CD4-positive, alpha-beta T cell (primary cell): ENCODE data around the gene OAS3. TPM values are rescaled to one million over a fixed set of nuclear protein-coding genes. Genes with fewer than 3 reads are reported as not detected.

ENCODE experiments used
- ATAC-seq: fragments of 200-7000 bp; cut with Tn5 transposase; one replicate; pipeline ENCODE4 v1.10.0; 2022; ENCODE audit warnings: mild to moderate bottlenecking; ENCODE audit not compliant: poor library complexity
- CTCF ChIA-PET: fragments of 350-600 bp; sonication (Branson Sonifier 250); formaldehyde crosslinking; loops from one replicate; lab custom pipeline; 2021; ENCODE audit warnings: antibody characterized with exemption, inconsistent platforms; lab: Charles Lee
- POLR2A ChIA-PET: fragments of 350-600 bp; sonication (Branson Sonifier 250); formaldehyde crosslinking; loops from one replicate; lab custom pipeline; 2021; ENCODE audit warnings: antibody characterized with exemption, inconsistent platforms; lab: Charles Lee
- DNase-seq, 14 experiments: peaks; one replicate each; pipeline ENCODE4 v3.0.0-alpha.2; 2013 to 2020; ENCODE audit warnings: mixed read lengths in 2 of 14
- H3K27ac ChIP-seq, 2 donors: one replicate each; pipeline versions ENCODE4 v1.5.1 to v1.7.0; 2013; ENCODE audit warnings: low read length in 2 of 2, low read depth in 1 of 2, mild to moderate bottlenecking in 1 of 2
- H3K27me3 ChIP-seq, 2 experiments: 1 replicate in 1 of 2; 2 replicates in 1 of 2; pipeline versions ENCODE4 v1.6.1 to v1.7.0; 2013; ENCODE audit warnings: low read length in 2 of 2, control low read depth in 1 of 2, mild to moderate bottlenecking in 1 of 2, moderate library complexity in 1 of 2; ENCODE audit not compliant: insufficient read depth in 2 of 2, control insufficient read depth in 1 of 2
- H3K36me3 ChIP-seq: one replicate; pipeline ENCODE4 v1.6.1; 2013; ENCODE audit warnings: low read length, control low read depth; ENCODE audit not compliant: insufficient read depth
- H3K4me1 ChIP-seq: one replicate; pipeline ENCODE4 v1.6.1; 2013; ENCODE audit warnings: low read length, control low read depth; ENCODE audit not compliant: insufficient read depth
- H3K4me3 ChIP-seq: one replicate; pipeline ENCODE4 v1.5.1; 2013; ENCODE audit warnings: mild to moderate bottlenecking, low read length, moderate library complexity
- H3K9me3 ChIP-seq, 2 experiments: 1 replicate in 1 of 2; 2 replicates in 1 of 2; pipeline versions ENCODE4 v1.6.1 to v1.7.0; 2013; ENCODE audit warnings: low read length in 2 of 2, mild to moderate bottlenecking in 2 of 2, control low read depth in 1 of 2, moderate library complexity in 1 of 2; ENCODE audit not compliant: control insufficient read depth in 1 of 2, insufficient read depth in 1 of 2
- H3K27ac Mint-ChIP-seq: one replicate; pipeline ENCODE4 v1.8.0; 2020; ENCODE audit warnings: mixed read lengths
- H3K27me3 Mint-ChIP-seq: one replicate; pipeline ENCODE4 v1.8.0; 2021; ENCODE audit warnings: mixed read lengths
- H3K36me3 Mint-ChIP-seq: one replicate; pipeline ENCODE4 v1.8.0; 2021; ENCODE audit warnings: low read depth, mixed read lengths
- H3K4me1 Mint-ChIP-seq: one replicate; pipeline ENCODE4 v1.8.0; 2021; ENCODE audit warnings: low read depth, mixed read lengths
- H3K4me3 Mint-ChIP-seq: one replicate; pipeline ENCODE4 v1.8.0; 2020; ENCODE audit warnings: mild to moderate bottlenecking, mixed read lengths
- H3K9me3 Mint-ChIP-seq: one replicate; pipeline ENCODE4 v1.8.0; 2020; ENCODE audit warnings: mixed read lengths
- CTCF ChIP-seq: fragments of 200-600 bp; IDR thresholded peaks from one replicate; pipeline ENCODE4 v1.8.0; 2022; ENCODE audit warnings: antibody characterized with exemption, mild to moderate bottlenecking
- intact Hi-C, 2 experiments: fragments of 100-400 bp; cut with DNase I in 1 of 2; cut with micrococcal nuclease in 1 of 2; formaldehyde crosslinking; loops; one replicate each; pipeline versions ENCODE4 v1.15.1 to v1.9.0; 2023 to 2025; cut with DNase I, micrococcal nuclease
- total RNA-seq, 174 experiments: library from RNA in 2 of 174; stranded (reverse) in 2 of 174; gene quantifications; one replicate each; pipeline ENCODE4 v1.2.3 and lab custom pipeline; 2021 to 2026

The OAS3 gene
- total RNA-seq, 2 experiments from 2014 or later = 13.9 to 14.5 TPM

- Histone ChIP-seq H3K27ac (no peak overlapping the region), H3K27me3 (no peaks in the 10 kb centered on the region), H3K36me3 (peaks cover 62% of the 10 kb centered on the region), H3K9me3 (peaks cover 0 to 6% of the 10 kb centered on the region in 2 experiments), H3K4me1 (no peaks in the 10 kb centered on the region), H3K4me3 (no peak overlapping the region)
- DNase-seq (no peak), ATAC-seq (no peak)
- H3K4me3 Mint-ChIP-seq = no peak overlapping the region
- TF ChIP-seq CTCF = no peak
- peaks cover 8% of the 10 kb centered on the region for H3K4me1 Mint-ChIP-seq
- H3K27ac Mint-ChIP-seq = no peak overlapping the region
- no peaks in the 10 kb centered on the region for H3K27me3 Mint-ChIP-seq
- intact Hi-C loops = no loop called here
- ChIA-PET POLR2A (interaction anchor here (1.3 to 2.0 kb wide), 2 partner anchors 16 to 19 kb away, joined by 3 to 10 read pairs; partner anchors contain the start of gene OAS2), CTCF (no interaction called here)
- H3K9me3 Mint-ChIP-seq = peaks cover 4% of the 10 kb centered on the region
- H3K36me3 Mint-ChIP-seq = peaks cover 94% of the 10 kb centered on the region
Observed at GRCh38 chr12:112962561-112962960, 24.3 kb downstream of the OAS3 start.

- CTCF ChIA-PET = no interaction called here
- POLR2A ChIA-PET = interaction anchor here (2.0 kb wide), 1 partner anchor 15 kb away, joined by 10 read pairs; the partner anchor contains the start of gene OAS2
Observed at GRCh38 chr12:112963227-112963861, 25.1 kb downstream of the OAS3 start.

GRCh38 chr12:112964067-112964670 is 25.9 kb downstream of the OAS3 start:
- Mint-ChIP-seq H3K4me1 (peaks cover 8% of the 10 kb centered on the region), H3K27me3 (no peaks in the 10 kb centered on the region), H3K9me3 (peaks cover 4% of the 10 kb centered on the region), H3K27ac (no peak overlapping the region), H3K4me3 (no peak overlapping the region), H3K36me3 (peaks cover 94% of the 10 kb centered on the region)
- intact Hi-C loops = no loop called here
- no peaks in the 10 kb centered on the region for H3K27me3 ChIP-seq
- DNase-seq = no peak
- peaks cover 76% of the 10 kb centered on the region for H3K36me3 ChIP-seq
- H3K4me3 ChIP-seq = no peak overlapping the region
- ATAC-seq = no peak
- ChIA-PET POLR2A (no interaction called here), CTCF (no interaction called here)
- TF ChIP-seq CTCF = no peak
- no peaks in the 10 kb centered on the region for H3K4me1 ChIP-seq
- H3K9me3 ChIP-seq = peaks cover 0 to under 1% of the 10 kb centered on the region in 2 experiments
- H3K27ac ChIP-seq = no peak overlapping the region

More at GRCh38 chr12:112963227-112963861, 25.1 kb downstream of the OAS3 start:
- Mint-ChIP-seq H3K36me3 (peaks cover 93% of the 10 kb centered on the region), H3K27ac (no peak overlapping the region), H3K27me3 (no peaks in the 10 kb centered on the region), H3K4me3 (no peak overlapping the region), H3K9me3 (peaks cover 4% of the 10 kb centered on the region), H3K4me1 (peaks cover 8% of the 10 kb centered on the region)
- Histone ChIP-seq H3K9me3 (peaks cover 0 to 6% of the 10 kb centered on the region in 2 experiments), H3K36me3 (peaks cover 69% of the 10 kb centered on the region), H3K4me1 (no peaks in the 10 kb centered on the region), H3K27me3 (no peaks in the 10 kb centered on the region), H3K4me3 (no peak overlapping the region), H3K27ac (no peak overlapping the region)
- intact Hi-C loops = no loop called here
- no peak for DNase-seq
- no peak for TF ChIP-seq CTCF
- no peak for ATAC-seq
